HT1080 (cell line): Measurements from ENCODE around the gene NECTIN4. TPM values are rescaled to one million over a fixed set of nuclear protein-coding genes. Genes with fewer than 3 reads are reported as not detected.

ENCODE experiments used
- DNase-seq: peaks from one replicate; pipeline ENCODE4 v3.0.0-alpha.2; 2015; ENCODE audit warnings: low read depth
- total RNA-seq: library from RNA; depleted of rRNA; stranded (reverse); fragments of >200 nt; shearing (Covaris generic); gene quantifications from 2 replicates; pipeline ENCODE4 v1.2.3, GENCODE V29; 2014

The NECTIN4 gene
- total RNA-seq, 1 experiment from 2014 or later, result 1.4 TPM

DNA sequence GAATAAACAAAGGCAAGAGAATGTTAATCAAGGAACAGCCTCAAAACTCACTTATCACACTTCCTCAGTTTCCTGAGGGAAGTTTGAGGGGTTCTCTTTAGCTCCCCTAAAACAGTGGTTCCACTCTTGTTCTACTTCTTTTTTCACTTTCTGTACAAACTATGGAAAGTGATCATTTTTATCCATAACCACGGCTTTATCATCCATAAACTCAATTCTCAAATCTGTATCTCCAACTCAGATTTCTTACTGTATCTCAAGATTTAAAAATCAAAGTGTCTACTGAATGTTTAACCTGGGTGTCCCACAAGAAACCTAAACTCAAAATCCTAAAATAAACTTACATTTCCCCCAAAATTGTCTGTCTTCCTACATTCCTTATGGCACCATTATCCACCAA is 24.6 kb upstream of the NECTIN4 start:
- no peak for DNase-seq

DNA sequence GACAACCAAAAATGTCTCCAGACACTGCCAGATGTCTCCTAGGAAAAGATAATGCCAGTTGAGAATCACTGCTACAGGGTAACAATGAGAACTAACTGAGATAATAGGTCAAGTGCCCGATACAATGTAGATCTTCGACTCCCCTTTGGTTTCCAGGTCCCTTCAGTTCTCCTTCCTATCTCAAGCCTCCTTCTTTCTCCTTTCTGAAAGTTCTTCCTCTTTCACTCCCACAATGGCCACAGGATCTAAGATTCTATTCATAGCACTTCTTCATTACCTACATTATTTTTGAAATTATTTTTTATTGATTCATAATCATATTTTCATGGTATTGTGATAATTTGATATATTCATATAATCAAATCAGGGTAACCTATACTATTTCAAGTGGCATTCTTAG is 22.2 kb upstream of the NECTIN4 start:
- DNase-seq, result no peak

DNA sequence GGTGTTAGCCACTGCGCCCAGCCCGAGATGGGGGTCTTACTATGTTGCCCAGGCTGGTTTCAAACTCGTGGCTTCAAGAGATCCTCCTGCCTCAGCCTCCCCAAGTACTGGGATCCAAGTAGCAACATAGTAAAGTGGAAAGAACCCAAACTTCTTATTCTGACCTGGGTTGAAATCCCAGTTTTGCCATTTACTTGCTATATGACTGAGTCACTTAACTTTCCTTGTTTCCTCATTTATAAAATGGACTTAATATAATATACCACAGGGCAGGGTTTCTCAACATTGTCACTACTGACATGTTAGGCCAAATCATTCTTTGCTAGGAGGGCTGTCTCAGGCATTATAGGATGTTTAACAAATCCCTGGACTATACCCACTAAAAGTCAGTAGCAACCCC is 21.8 kb upstream of the NECTIN4 start:
- DNase-seq, result no peak

DNA sequence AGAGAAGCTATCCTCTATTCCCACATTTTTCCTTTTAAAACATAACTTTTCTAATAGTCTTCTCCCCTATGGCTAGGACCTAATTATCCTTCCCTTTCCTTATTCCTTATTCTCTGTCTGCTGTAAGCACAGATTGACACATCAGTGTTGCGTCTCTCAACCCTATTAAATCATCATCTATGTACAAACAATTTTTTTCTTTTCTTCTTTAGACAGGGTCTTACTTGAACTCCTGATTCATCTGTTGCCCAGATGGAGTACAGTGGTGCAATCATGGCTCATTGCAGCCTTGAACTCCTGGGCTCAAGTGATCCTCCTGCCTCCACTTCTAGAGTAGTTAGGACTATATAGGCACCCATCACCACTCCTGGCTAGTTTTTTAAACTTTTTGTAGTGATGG is 17.1 kb upstream of the NECTIN4 start:
- DNase-seq, result no peak

DNA sequence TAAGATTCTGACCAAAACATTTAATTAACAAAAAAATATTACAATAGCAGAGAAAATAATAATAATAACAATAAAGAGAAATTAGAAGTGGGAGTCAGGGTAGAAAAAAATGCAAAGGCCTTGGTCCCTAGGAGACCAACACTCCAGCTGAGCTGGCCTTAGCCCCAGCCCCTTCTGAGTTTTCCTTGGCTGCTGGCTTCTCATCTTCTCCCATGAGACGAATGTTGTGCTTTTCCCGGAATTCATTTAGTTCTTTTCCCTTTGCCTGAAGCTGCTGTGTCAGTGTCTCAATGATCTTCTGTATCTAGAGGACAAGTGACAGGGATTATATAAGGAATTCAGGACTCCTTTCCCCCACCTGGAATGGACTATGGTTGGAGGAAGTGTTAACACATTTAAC is 11.2 kb upstream of the NECTIN4 start:
- DNase-seq, result no peak

DNA sequence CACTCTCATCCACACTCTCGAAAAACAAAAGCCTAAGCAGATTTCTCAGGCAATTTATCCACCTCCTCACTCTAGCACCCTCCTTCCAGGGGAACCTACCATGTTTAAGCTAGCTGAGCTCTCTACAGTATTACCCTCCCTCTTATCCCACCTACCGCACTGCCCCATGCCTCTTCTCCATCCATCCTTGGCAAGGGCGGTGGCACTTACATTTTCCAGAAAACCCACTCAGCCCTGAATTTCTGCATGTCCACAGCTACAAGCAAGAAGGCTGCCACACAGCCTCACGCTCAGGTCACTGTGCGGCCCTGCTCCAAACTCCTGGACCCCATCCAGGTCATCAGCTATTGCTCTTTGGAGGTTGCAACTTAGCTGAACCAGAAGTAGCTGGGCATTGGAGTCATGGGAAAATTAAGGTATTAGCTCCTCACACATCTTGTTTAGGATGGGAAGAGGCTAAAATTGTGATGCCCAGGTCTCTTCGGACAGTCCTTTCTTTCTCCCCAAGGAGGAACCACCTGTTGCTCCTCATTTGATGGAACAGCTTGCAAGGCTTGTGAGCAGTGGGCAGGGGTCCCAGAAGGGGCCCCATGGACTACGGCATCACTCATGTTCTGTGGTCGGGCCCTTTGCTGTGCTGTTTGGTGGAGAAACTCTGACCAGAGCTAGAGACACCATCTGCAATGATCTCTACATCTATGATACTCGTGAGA is 9.9 kb upstream of the NECTIN4 start:
- DNase-seq, result no peak

DNA sequence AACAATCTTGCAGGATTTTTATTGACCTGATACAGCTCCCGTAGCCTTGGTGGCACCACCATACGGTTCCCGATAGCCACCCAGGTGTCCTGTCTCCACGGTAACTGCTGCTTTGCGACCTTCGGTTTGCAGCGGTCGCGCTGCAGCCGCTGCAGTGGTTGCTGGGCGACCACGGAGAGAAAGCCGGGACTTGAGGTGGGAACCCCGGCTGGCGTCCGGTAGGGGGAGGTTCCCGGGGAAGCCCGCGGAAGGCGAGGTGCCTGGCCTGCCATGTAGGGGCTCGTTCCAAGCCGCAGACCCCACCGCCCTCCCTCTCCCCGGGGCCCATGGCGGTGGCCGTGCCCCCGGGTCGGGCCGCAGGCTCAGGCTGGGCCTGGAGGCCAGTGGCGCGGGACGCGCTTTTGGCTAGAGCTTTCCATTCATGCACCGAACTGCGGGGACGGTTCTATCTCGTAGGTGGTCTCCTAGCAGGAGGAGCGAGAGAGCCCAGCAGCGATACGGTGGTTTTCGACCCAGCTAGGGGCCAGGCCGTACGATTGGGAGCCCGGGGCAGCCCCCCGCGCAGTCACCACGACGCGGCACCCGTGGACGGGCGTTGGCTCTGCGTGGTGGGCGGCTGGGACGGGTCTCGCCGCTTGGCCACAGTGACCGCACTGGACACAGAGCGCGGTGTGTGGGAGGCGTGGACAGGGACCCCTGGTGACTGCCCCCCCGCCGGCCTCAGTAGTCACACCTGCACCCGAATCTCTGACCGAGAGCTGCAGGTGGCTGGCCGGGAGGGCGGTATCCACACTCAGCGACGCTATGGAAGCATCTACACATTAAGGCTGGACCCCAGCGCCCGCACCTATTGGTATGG is 9.1 kb upstream of the NECTIN4 start, which contains the start of gene KLHDC9:
TSS of gene KLHDC9 (plus strand) at position 152 of the 859 bp plus-strand sequence. CDS start at position 327, 175 bp downstream.
- DNase-seq, result peak; percentile 85

DNA sequence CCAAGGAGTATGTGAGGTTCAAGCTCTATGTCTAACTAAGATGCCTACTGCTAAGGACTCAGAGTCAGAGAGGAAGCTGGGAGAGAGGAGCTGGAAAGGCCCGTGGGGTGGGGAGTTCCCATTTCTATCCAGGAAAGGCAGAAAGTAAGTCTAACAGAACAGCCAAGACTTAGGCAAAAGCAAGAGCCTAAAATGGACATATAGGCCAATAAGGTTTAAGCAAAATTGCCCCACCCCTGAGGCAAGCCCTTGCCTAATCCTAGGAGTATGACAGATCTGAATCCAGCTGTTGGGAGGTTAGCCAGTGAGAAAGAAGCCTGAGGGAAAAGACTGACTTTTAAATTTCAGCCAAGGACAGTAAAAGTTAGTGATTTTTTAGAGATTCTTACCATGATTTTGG is 7.2 kb upstream of the NECTIN4 start:
- DNase-seq, result no peak

DNA sequence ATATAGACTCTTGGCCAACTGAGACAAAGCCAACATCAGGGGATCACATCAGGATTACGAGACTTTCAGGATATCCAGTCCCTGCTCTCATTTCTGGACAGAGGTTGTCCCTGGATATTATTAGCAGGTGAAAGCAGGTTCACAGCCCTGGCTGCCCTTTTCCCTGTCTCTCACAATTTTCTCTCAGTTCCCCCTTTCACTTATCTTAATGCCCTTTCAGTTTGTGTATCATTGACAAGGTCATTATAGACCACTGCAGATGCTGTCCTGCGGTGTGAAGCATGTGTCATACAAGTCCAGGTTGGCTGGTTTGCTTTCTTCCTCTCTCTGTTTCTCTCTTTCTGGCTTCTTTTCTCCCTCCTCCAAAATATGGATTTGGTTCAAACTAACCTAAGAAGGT is 6.7 kb upstream of the NECTIN4 start:
- DNase-seq, result no peak

DNA sequence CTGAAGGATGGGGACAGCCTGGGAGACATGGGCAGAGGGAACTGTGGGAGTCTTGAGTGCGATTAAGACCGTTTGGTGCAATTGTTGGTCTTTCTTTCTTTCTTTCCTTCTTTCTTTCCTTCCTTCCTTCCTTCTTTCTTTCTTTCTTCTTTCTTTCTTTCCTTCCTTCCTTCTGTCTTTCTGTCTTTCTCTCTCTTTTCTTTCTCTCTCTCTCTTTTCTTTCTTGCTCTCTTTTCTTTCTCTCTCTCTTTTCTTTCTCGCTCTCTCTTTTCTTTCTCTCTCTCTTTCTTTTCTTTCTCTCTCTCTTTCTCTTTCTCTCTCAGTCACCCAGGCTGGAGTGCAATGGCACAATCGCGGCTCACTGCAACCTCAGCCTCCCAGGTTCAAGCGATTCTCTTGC is 5.9 kb upstream of the NECTIN4 start:
- no peak for DNase-seq

DNA sequence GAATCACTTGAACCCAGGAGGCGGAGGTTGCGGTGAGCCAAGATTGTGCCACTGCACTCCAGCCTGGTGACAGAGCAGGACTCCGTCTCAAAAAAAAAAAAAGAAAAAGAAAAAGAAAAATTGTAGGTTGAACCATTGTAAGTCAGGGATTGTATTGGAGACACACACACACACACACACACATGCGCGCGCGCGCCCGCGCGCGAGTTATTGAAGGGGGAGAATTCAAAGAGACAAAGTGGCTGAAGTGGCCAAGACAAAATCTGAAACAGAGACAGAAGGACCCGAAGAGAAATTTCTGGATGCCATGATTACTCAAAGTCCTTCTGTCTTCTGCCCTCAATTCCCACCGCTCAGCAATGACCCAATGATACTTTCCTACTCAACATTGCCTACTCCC is 5.1 kb upstream of the NECTIN4 start:
- DNase-seq, result no peak

DNA sequence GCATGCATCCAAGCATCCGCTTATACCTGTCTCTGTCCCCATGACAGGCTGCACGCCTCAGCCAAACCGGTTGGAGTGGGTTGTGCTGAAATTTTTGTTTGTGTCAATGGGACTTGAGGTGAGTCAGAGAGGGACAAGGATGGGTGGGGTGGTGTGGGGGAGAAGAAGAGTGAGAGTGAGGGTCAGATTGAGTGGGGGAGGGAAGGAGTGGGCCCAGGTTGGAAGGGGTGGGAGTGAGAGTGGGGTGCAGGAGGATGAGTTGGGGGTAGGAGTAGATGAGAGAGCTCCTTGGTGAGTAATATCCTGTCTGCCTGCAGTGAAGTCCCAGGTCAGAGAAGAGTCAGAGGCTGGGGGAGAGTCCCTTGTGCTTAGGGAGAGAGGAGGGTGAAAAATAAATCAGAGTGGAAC is 3.3 kb upstream of the NECTIN4 start:
- DNase-seq, result peak; percentile 77

DNA sequence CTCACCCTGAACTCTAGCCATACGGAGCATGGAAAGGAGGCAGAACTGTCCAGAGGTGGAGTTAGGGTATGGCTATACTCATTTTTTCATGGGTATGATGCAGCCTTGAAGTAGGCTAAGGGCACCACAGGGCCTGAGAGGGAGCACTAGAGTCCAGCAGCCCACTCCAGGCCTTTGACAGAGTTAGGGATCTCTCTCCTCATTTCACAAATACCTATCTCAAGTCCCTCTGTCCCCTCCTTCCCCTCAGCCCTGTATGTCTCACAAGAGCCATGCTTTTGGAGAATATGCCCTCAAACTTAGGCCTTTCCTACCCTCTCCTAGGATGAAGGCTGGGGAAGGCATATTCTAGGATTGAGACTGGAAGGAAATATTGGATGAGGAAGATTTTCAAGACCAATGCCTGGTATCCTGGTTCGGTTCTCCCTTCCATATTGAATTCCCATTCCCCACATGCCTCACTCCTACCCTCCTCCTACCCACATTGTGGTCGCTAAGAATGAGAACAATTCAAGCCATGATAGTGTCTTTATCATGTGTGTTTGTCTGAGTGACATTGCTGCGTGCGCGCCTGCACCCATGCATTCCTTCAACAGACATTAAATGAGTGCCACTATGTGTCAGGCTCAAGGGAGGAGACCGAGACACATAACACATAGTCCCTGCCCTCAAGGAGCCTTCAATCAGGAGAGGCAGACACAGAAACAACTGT is 2.6 kb upstream of the NECTIN4 start:
- no peak for DNase-seq

DNA sequence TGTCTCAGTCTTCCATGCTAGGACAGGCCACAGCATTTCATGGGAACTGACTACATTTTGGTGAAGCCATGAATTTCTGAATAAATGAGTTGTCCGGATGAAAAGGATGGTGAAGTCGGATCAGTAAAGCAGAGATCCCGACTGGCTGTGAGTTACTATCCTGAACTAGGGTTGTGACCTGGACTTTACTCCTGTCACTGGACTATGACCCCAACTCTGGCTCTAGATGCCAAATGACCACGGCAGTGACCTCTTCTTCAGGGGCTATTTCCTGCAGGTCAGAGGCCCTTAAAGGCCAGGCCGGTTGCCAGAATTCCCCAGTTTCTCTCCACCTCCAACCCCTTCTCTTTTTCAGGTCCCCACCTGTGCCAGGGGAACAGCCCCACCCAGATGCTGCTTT is 1.7 kb upstream of the NECTIN4 start:
- no peak for DNase-seq

DNA sequence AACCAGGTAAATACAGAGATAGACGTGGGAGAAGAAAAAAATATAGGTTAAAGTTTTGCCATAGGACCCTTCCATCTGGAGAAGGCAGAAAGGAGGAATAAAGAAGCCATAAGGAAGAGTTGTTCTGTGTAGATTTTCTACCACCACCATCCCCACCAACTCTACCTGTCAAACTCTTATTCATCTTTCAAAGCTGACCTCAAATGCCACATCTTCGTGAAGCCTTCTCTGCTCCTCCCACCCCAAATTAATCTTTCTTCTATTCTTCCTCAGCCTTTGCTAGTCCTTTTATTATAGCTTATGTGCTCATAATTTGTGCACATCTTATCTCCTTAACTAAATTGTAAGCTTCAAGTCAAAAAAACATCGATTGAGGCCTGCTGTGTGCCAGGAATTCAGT is 1.3 kb upstream of the NECTIN4 start:
- DNase-seq, result no peak

DNA sequence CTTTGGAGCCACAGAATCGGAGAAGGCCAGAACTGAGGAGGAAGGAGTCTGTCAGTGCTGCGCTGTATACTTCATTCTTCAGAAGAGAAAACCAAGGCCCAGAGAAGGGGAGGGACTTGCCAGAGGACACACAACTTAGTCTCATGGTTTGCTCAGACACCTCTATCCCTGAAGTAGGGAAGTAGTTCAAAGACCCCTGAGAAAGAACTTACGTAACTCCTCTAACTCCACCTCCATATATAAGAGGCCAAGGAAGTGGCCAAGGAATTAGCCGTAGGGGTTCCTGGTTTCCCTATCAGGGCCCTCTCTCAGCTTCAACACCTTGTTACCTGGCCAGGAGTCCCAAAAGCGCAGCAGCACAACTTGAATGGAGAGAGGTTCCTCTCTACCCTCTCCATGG is 580 bp upstream of the NECTIN4 start:
- DNase-seq, result no peak

DNA sequence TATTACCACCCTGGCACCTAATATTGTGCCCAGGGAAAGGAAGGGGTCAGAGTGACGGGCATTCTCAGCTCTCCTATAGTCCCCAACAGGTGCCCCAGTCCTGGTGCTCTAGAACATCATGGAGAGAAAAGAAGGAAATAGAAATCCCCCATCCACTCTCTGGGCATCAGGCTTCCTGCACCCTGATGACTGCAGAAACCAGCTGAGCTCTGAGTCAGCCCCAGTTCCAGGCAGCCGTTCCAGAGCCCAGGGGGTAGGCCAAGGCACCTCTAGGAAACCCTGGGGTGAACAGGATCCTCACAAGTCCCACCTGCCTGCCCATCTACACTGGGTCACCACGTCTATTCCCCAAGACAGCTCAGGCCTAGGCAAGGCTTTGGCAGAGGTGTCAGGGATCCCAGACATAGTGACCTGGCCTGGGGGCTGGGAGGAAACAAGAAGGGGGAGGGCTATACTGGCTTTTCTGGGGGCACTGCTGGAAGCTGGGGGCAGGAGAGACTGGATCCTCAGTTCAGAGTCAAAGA is 709 bp downstream of the NECTIN4 start:
- peak; percentile 70 for DNase-seq

DNA sequence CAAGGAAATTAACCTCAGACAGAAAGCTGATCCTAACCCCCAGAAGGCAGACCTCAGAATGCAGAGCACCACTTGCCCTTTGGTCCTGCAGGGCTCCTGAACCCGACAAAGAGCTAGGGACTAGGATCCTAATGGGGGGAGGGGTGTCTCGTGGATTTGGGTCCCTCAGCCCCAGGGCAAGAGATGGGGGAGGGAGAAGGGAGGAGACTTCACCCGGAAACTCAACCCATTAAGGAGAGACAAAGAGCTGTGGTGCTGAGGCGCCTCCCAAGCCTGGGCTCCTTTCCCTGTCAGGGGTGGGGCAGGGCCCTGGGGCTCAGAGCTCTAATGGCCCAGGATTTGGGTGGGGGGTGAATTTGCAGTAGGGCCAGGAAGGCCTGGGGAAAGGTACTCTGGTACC is 2.9 kb downstream of the NECTIN4 start:
- DNase-seq, result no peak

DNA sequence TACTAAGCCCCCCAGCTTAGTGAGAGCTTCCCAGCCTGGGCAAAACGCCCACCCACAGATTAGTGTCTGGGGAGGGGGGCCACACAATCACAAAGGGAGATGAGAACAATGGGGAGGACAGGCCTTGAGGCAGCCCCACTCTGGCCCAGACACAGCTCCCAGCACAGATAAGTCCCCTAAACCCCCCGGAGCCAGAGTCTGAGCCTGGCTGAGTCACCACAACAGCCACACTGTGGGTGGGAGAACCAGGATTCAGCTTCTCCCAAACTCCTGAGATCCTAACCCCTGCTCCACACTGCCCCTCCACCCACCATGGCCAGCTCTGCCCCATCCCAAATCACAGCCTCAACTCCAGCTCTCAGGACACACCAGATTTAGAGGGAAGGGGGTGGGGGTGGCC is 4.2 kb downstream of the NECTIN4 start:
- no peak for DNase-seq

DNA sequence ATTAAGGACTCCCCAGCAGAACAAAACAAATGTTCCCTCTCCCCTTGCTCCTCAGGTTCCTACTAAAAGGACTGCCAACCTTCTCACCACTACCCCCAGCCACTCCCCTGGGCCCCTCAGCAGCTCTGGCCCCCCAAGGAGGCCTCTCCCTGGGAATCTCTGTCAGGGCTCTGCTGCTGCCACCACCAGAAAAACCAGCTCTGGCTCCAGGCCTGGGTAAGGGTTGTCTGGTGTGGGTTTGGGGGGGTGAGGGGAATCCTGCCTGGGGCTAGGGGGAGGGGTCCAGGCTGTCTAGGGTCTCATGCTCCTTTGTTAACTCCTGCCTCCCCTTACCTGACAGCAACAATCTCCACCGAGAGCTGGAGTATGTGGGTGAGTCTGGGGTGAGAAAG is 4.8 kb downstream of the NECTIN4 start:
- no peak for DNase-seq

DNA sequence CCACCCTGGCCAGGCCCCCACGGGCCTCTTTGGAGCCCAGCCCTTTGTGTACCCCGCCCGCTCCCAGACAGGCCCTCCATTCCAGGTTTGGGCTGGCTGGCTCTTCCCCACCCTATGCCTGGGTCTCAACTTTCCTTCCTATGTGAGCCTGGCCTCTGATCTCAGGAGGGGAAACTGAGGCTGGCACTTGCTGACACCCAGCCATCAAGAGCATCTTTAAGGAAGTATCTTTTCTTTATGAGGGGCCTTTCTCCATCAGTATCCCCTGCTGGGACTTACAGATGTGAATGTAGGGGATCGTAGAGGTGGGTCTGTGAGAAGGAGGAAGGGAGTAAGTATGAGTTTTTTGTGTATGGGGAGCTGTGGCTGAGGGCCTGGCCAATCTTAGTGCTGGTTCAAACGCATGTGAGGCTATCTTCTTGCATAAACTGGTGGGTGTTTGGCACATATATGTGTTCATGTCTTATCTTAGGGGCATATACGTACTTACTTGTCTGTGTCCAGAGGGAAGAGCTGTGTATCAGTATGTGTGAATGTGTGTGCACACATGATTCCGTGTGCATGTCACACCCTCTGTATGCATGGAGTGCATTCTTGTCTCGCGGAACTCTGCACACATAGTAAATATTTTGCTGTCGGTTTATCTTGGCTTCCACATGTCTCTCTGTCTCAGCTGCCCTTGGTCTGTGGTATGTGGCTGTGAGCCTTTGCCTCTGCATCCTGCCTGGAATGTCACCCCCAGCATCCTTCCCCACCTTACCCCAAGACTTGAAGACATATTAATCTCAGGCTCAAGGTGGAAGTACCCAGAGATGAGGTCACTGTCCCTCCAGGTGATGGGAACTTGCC is 5.4 kb downstream of the NECTIN4 start:
- no peak for DNase-seq
